GM20000 (cell line): ENCODE measurements around the gene RABGAP1L.

Experiments used
- DNase-seq: peaks from one replicate; pipeline ENCODE4 v3.0.0; 2012; ENCODE audit warnings: low spot score
- TF ChIP-seq, protein P1 (sequence below): IDR thresholded peaks from 2 replicates; pipeline ENCODE4 v1.5.1; 2012; ENCODE audit warnings: mild to moderate bottlenecking, control low read depth; ENCODE audit errors: extremely low read depth, missing control alignments

The RABGAP1L gene

DNA sequence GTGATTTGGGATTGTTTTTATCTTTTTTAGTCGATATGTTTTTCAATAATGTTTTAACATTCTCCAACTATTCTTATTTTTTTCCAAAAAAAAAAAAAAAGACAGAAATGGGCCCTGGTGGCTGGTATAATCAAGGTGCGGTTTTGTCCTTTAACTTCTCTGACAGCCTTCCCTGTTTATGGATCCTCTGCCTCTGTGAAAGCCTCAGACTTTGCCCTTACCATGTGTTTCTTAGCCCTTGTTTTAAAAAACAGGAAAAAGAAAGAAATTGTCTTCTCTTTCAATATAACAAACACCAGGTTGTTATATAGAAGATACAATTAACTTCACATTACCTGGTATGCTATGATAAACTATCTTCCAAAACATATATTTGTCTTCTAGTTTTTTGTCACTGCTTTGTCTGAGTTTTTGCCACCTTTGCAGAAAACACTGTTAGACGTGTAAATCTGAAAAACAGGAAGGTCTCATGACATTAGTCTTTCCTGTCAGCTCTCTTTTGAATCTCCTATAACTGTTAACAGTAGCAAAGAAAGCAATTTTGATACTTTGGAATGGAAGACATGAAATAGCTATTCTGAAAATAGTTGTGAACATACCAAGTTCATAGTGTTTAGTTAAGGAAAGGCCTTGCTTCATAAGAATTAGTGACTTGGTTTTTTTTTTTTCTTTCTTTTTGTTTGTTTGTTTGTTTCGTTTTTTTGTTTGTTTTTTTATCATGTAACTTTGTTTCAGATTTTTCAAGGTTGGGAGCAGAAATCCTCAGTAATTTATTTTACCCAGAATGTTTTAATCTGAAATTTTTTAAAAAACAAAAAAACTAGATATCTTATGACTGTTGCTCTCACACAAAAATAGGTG is 808.8 kb downstream of the RABGAP1L start:
- no peak for DNase-seq
- TF ChIP-seq, protein P1, sequence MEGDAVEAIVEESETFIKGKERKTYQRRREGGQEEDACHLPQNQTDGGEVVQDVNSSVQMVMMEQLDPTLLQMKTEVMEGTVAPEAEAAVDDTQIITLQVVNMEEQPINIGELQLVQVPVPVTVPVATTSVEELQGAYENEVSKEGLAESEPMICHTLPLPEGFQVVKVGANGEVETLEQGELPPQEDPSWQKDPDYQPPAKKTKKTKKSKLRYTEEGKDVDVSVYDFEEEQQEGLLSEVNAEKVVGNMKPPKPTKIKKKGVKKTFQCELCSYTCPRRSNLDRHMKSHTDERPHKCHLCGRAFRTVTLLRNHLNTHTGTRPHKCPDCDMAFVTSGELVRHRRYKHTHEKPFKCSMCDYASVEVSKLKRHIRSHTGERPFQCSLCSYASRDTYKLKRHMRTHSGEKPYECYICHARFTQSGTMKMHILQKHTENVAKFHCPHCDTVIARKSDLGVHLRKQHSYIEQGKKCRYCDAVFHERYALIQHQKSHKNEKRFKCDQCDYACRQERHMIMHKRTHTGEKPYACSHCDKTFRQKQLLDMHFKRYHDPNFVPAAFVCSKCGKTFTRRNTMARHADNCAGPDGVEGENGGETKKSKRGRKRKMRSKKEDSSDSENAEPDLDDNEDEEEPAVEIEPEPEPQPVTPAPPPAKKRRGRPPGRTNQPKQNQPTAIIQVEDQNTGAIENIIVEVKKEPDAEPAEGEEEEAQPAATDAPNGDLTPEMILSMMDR: no peak

DNA sequence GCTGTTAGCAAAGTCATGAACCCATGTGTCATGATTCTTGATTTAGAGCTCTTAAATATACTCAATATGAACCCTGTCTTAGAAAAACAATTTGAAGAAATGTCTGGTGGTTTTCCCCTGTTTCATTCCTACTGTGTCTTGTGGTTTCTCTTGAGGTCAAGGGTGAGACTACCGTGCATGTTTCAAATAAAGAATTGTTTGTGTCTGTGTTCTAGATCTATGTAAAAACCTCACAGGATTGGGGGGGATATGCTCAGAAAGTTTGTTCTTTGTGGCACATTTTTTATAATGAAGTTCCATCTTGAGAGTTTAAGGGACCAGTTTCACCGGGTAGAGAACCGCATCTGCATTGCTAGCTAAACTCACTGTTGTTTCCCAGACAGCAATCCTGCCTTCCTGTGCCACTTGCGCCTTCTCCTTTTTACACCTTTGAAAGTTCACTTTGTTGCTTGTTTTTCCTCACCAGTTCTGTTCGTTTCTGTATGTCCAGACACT is 809.5 kb downstream of the RABGAP1L start:
- TF ChIP-seq, protein P1: no peak
- peak; percentile 47 for DNase-seq

DNA sequence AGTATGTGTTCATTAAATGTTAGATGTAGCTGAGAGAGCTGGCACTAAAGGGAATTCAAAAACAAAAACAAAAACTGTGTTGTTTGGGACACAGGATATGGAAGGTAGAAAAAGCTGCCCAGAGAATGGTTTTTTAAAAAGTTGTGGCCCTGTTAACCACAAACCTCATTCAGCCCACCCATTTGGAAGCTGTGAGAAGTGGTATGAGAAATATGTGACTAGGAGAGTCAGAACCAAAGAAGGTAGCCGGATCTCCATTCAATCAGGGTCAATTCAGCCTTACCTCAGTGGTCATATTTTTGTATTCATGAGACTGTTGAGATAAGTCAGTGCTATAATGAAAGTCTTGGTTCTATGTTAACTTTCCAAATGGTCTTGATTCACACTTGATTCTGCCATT is 810.7 kb downstream of the RABGAP1L start:
- TF ChIP-seq, protein P1: no peak
- no peak for DNase-seq

DNA sequence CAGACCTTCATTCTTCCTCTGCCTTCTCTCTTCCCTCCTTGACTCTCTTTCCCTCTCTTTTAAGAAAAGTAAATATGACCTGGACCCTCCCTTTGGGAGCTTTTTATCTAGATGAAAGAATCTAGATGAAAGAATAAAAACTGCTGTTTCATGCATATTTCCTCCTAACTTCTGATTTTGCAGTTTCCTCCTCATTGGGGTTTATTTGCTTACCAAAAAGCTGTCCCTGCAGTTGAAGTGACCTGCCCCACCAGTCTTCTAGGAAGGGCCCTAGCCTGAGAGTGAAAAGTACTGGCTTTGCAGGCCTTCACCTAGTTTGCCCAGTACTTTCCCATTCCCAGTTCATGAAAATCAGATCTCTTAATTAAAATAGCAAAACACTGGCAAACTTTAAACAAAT is 812.1 kb downstream of the RABGAP1L start:
- TF ChIP-seq, protein P1: no peak
- no peak for DNase-seq

DNA sequence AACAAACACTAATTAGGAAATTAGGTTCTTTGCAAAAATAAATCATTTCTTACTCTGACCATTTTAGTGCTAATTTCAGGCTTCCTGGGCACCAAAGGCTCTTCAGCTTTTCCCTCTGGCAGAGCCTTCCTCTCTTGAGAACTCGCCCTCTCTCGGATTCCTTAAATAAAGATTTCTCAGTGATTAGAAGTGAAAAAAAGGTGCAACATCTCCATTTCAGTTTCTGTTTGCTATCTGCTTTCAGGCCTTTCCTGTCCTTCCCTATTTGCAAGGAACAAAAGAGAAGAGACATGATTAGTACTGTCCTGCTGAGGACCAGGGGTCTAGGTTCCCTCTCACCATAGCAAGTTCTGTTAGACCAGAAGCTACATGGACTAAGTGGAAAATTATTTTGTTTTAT is 812.6 kb downstream of the RABGAP1L start:
- DNase-seq: no peak
- TF ChIP-seq, protein P1: no peak

GRCh38 chr1:174974711-174975119 is 815.4 kb downstream of the RABGAP1L start:
- no peak for DNase-seq
- TF ChIP-seq, protein P1: no peak

GRCh38 chr1:174975764-174976163 is 816.4 kb downstream of the RABGAP1L start:
- TF ChIP-seq, protein P1: no peak
- DNase-seq: no peak
